Cardiac fibroblast (primary cell): ENCODE data around the gene LINC00305.

Experiments used
- DNase-seq, 2 donors: peaks; one replicate each; pipeline versions ENCODE4 v3.0.0 to v3.0.0-alpha.2; 2010; ENCODE audit warnings: low read depth in 2 of 2
- H3K4me3 ChIP-seq, 2 donors: replicated peaks in 1 of 2; 1 replicate in 1 of 2; 2 replicates in 1 of 2; pipeline ENCODE4 v1.5.1; 2011; ENCODE audit warnings: low read depth in 2 of 2, low read length in 2 of 2, mild to moderate bottlenecking in 2 of 2, moderate library complexity in 1 of 2
- TF ChIP-seq, protein P1 (sequence below): IDR thresholded peaks from one replicate; pipeline ENCODE4 v1.5.1; 2011; ENCODE audit warnings: low read depth, mild to moderate bottlenecking, low read length, inconsistent platforms

LINC00305 gene

GRCh38 chr18:64178860-64179259 lies 30.0 kb upstream of the LINC00305 start:
- no peak for DNase-seq
- TF ChIP-seq, protein P1, sequence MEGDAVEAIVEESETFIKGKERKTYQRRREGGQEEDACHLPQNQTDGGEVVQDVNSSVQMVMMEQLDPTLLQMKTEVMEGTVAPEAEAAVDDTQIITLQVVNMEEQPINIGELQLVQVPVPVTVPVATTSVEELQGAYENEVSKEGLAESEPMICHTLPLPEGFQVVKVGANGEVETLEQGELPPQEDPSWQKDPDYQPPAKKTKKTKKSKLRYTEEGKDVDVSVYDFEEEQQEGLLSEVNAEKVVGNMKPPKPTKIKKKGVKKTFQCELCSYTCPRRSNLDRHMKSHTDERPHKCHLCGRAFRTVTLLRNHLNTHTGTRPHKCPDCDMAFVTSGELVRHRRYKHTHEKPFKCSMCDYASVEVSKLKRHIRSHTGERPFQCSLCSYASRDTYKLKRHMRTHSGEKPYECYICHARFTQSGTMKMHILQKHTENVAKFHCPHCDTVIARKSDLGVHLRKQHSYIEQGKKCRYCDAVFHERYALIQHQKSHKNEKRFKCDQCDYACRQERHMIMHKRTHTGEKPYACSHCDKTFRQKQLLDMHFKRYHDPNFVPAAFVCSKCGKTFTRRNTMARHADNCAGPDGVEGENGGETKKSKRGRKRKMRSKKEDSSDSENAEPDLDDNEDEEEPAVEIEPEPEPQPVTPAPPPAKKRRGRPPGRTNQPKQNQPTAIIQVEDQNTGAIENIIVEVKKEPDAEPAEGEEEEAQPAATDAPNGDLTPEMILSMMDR = no peak
- no peak overlapping the region for H3K4me3 ChIP-seq

DNA sequence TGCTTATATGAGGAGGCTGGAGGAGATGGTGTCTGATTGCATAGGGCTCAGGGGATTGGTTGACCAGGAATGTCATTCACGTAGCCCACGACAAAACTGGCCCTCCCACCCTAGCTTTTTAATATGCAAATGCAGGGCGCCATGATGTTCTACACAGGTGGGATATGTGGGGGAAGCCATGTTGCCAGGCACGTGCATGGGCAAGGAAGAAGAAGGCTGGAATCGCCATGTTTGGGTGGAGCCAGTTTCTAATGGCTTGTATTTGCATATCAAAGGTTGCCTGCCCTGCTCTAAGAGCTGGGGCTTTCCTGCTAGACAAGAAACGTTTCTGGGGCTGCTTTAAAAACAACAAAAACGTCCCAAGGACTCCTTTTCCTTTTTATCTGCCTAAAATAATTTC lies 26.5 kb upstream of the LINC00305 start:
- DNase-seq = no peak
- TF ChIP-seq, protein P1 = no peak
- no peak overlapping the region for H3K4me3 ChIP-seq

- no peak overlapping the region for H3K4me3 ChIP-seq
- DNase-seq = no peak
Measured at GRCh38 chr18:64171576-64171975, 22.7 kb upstream of the LINC00305 start.

GRCh38 chr18:64167408-64167925 lies 18.6 kb upstream of the LINC00305 start:
- no peak overlapping the region for H3K4me3 ChIP-seq
- DNase-seq = no peak
- TF ChIP-seq, protein P1 = no peak

More at GRCh38 chr18:64171576-64171975, 22.7 kb upstream of the LINC00305 start:
- TF ChIP-seq, protein P1 = no peak

- H3K4me3 ChIP-seq = no peak overlapping the region
- TF ChIP-seq, protein P1 = no peak
- DNase-seq = no peak
Measured at GRCh38 chr18:64165906-64166305, 17.0 kb upstream of the LINC00305 start.

GRCh38 chr18:64164883-64165282 lies 16.0 kb upstream of the LINC00305 start:
- DNase-seq = no peak
- TF ChIP-seq, protein P1 = no peak
- H3K4me3 ChIP-seq = no peak overlapping the region

GRCh38 chr18:64149916-64150438 lies 1.1 kb upstream of the LINC00305 start:
- no peak for DNase-seq
- TF ChIP-seq, protein P1 = no peak
- H3K4me3 ChIP-seq = no peak overlapping the region
